HG03558 (cell line): ENCODE results near the gene CCDC8.

ENCODE experiments used
- ATAC-seq: cut with Tn5 transposase; IDR thresholded peaks from one replicate; pipeline ENCODE4 v1.9.1; 2021; ENCODE audit warnings: moderate number of reproducible peaks; ENCODE audit not compliant: unreplicated experiment; ENCODE audit errors: extremely low read depth

The CCDC8 gene

DNA sequence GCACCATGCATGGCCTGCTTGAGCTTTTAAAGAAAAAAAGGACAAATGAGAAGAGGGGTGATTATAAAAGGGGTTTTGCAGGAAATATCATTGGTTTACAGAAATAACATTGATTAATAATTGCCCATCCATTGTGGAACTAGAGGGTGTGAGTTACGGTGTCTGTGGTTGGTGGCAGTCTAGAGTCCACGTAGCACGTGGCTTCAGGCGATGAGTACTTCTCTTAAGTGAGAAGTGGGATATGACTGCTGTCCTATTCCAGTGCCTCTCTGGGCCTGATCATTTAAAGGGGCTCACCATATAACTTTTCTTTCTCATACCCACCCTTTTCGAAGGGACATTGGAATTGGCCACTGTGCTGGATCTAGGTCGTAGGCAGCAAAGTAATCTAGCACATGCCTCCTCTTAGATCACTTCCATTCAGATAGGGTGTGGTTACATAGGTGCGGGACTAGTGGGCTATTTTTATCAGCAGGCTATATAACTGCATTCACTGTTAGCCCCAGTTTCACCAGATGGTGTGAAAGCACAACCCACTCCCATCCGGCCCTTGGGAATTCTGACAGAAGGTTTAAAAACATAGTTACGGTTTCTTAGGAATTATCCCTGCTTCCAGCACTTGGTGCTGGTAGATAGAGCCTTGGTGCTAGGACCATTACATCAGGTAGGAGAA is 46.6 kb downstream of the CCDC8 start:
- ATAC-seq = no peak

DNA sequence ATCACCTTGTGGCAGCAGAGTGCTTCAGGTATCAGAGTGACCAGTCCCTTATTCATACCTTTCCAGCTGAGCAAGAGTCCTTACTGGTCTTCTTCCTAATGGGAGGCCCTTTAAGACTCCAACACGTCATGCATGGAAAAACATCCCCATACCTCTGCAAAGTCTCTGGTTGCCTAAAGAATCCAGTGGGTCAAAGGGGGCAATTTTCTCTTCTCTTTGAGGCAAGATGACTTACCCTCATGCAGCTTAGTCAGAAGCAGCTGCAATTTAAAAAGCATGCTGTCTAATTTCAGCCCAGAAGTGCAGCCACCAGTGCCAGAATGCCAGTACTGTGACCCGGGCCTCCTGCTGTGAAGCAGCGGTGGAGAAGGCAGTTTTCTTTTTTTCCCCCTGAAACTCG is 47.8 kb downstream of the CCDC8 start:
- ATAC-seq = no peak

DNA sequence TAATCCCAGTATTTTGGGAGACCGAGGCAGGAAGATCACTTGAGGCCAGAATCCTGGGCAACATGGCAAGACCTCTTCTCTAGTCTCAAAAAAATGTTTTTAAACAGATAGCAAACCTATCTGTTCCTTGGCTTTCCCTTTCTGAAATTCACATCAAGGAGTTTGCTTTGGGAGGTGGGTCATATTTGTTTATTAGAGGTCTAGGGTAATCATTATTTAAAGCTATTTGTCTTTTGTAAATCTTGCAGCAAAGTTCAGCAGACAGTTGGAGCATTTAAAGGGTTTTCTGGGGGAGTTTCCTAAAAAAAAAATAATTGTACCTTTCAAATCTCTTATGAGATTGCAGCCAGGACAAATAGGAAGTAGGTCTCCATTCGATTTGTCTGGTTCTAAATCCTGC is 49.0 kb downstream of the CCDC8 start:
- ATAC-seq = no peak

DNA sequence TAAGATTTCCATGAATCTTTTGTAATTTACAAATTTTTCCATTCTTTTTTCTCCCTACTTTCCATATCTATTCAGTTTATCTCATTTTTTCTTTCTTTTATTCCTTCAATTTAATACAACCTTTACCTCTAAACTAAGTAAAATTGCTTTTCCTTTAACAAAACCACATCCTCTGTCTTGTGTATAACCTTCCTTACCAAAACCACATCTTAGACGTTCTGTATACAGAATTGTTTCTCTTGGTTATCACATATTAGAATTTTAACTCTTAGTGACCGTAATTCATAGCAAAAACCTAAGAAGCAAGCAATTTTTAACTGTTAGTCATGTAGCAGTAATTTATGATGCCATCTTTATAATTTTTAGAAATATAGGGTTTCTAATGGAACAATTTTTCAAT is 51.4 kb downstream of the CCDC8 start:
- ATAC-seq = no peak
